Ovary (tissue), 9 donors: Measurements from ENCODE around the gene MKRN2. TPM values are rescaled to one million over a fixed set of nuclear protein-coding genes. Genes with fewer than 3 reads are reported as not detected.

ENCODE experiments used
- DNase-seq, 5 donors: peaks; one replicate each; pipeline ENCODE4 v3.0.0-alpha.2; 2019 to 2020
- H3K27ac ChIP-seq, 2 donors: fragments of 200-600 bp; one replicate each; pipeline versions ENCODE4 v1.5.1 to v1.8.0; 2019 to 2022
- H3K27me3 ChIP-seq: fragments of 200-600 bp; one replicate; pipeline ENCODE4 v1.8.0; 2022
- H3K36me3 ChIP-seq: fragments of 200-600 bp; sonication (generic); one replicate; pipeline ENCODE4 v1.5.1; 2019
- H3K4me1 ChIP-seq: one replicate; pipeline ENCODE4 v1.8.1; 2013; ENCODE audit warnings: mild to moderate bottlenecking, moderate library complexity; ENCODE audit not compliant: insufficient read depth
- H3K4me3 ChIP-seq: fragments of 200-600 bp; sonication (generic); one replicate; pipeline ENCODE4 v1.5.1; 2017
- H3K9me3 ChIP-seq, 2 donors: fragments of 200-600 bp in 1 of 2; sonication (generic) in 1 of 2; one replicate each; pipeline versions ENCODE4 v1.5.1 to v1.8.1; 2013 to 2019; ENCODE audit warnings: mild to moderate bottlenecking in 1 of 2, moderate library complexity in 1 of 2
- CTCF ChIP-seq, 3 donors: fragments of 450-650 bp in 2 of 3; fragments of 200-600 bp in 1 of 3; IDR thresholded peaks; one replicate each; pipeline versions ENCODE4 v1.5.1 to v1.8.0; 2016 to 2022; ENCODE audit warnings: antibody characterized with exemption in 3 of 3, mild to moderate bottlenecking in 1 of 3
- EP300 ChIP-seq: sonication (generic); formaldehyde crosslinking; IDR thresholded peaks from one replicate; pipeline ENCODE4 v1.6.1; 2017; ENCODE audit warnings: antibody characterized with exemption
- POLR2A ChIP-seq: fragments of 450-650 bp; IDR thresholded peaks from one replicate; pipeline ENCODE4 v1.6.1; 2017; ENCODE audit warnings: antibody characterized with exemption, mild to moderate bottlenecking, moderate library complexity
- WGBS, 3 donors: extraction: QIAGEN DNeasy Blood & Tissue Kit in 1 of 3; methylation state at CpG; one replicate each; pipeline versions ENCODE4 v1.1.5 to v1.1.7; 2013 to 2017; 5-methylcytosine and 5-hydroxymethylcytosine counted together
- intact Hi-C, 4 donors: fragments of 100-400 bp; cut with DNase I; formaldehyde crosslinking; loops; one replicate each; pipeline versions ENCODE4 v1.11.0 to v1.15.1; 2022 to 2023
- polyA plus RNA-seq, 2 donors: library from polyadenylated mRNA; stranded (reverse); fragments of 200-250 nt in 1 of 2; fragments of 350-450 nt in 1 of 2; fragmentation: Illumina TruSeq in 1 of 2; extraction: RNeasy Lipid Tissue Mini Kit (QIAGEN cat#74804) in 1 of 2; gene quantifications; one replicate each; pipeline ENCODE4 v1.2.3, GENCODE V29; 2013 to 2014
- total RNA-seq, 7 donors: library from RNA; depleted of rRNA in 2 of 7; stranded (reverse); fragments of >200 nt in 2 of 7; fragmentation: NEBNext Ultra II Directional in 3 of 7; extraction: Animal tissue kit (Norgen Biotek cat#: 25700) in 3 of 7; gene quantifications; one replicate each; pipeline versions ENCODE4 v1.1.0 to v1.2.4, GENCODE V29; 2016 to 2023
- donor health status: DM: no; HTN: no; CAD: no; lungs with moderate emphysema.
- donor health status: DM: no; HTN: no; CAD: no.
- donor health status: Bipolar disorder and iron deficiency.
- donor health status: DM: yes; HTN: yes; CAD: no.
- donor health status: DM: no; HTN: no; CAD: no.
- donor health status: DM: yes; HTN: yes; CAD: no.

The MKRN2 gene
- total and polyA plus RNA-seq, 9 donors = 23.8 to 42.3 (median 28.8) TPM

- WGBS, 3 donors = 85 to 90% (median 86%) methylated on average over 11 of the region's 11 CpGs
- intact Hi-C loops = no loop called here
- no peaks in the 10 kb centered on the region for H3K27me3 ChIP-seq
- no peak for DNase-seq
- TF ChIP-seq POLR2A (no peak), EP300 (no peak), CTCF (IDR thresholded peaks at IDR 0.05) (no peak)
- no peak overlapping the region for H3K27ac ChIP-seq
- no peaks in the 10 kb centered on the region for H3K9me3 ChIP-seq
- no peaks in the 10 kb centered on the region for H3K36me3 ChIP-seq
- no peaks in the 10 kb centered on the region for H3K4me1 ChIP-seq
- no peak overlapping the region for H3K4me3 ChIP-seq
These were observed 15.1 kb downstream of the MKRN2 start for GRCh38 chr3:12571986-12572385.

- no peak for TF ChIP-seq CTCF (IDR thresholded peaks at IDR 0.05)
- 91 to 95% (median 94%) methylated on average over 6 of the region's 6 CpGs for WGBS, 3 donors
- H3K4me3 ChIP-seq = no peak overlapping the region
- no peak overlapping the region for H3K27ac ChIP-seq
- no peaks in the 10 kb centered on the region for H3K27me3 ChIP-seq
- H3K36me3 ChIP-seq = no peaks in the 10 kb centered on the region
- no peak for DNase-seq
- no peaks in the 10 kb centered on the region for H3K9me3 ChIP-seq
- H3K4me1 ChIP-seq = no peaks in the 10 kb centered on the region
- intact Hi-C loops = no loop called here
These were observed 17.2 kb downstream of the MKRN2 start for GRCh38 chr3:12574131-12574530.

GRCh38 chr3:12574661-12575060, 17.8 kb downstream of the MKRN2 start:
- H3K36me3 ChIP-seq = no peaks in the 10 kb centered on the region
- intact Hi-C loops = no loop called here
- H3K4me3 ChIP-seq = no peak overlapping the region
- H3K27me3 ChIP-seq = no peaks in the 10 kb centered on the region
- no peaks in the 10 kb centered on the region for H3K9me3 ChIP-seq
- H3K4me1 ChIP-seq = no peaks in the 10 kb centered on the region
- H3K27ac ChIP-seq = no peak overlapping the region
- DNase-seq = no peak
- TF ChIP-seq EP300 (no peak), POLR2A (no peak), CTCF (IDR thresholded peaks at IDR 0.05) (no peak)
- WGBS, 3 donors = 48 to 61% (median 53%) methylated on average over 7 of the region's 7 CpGs

GRCh38 chr3:12577379-12577778, 20.5 kb downstream of the MKRN2 start:
- intact Hi-C loops = no loop called here
- DNase-seq = no peak
- H3K4me1 ChIP-seq = no peaks in the 10 kb centered on the region
- no peaks in the 10 kb centered on the region for H3K9me3 ChIP-seq
- H3K4me3 ChIP-seq = no peak overlapping the region
- H3K36me3 ChIP-seq = no peaks in the 10 kb centered on the region
- TF ChIP-seq CTCF (IDR thresholded peaks at IDR 0.05) = no peak
- no peak for TF ChIP-seq EP300
- TF ChIP-seq POLR2A = no peak
- WGBS, 3 donors = 91 to 94% (median 93%) methylated on average over 5 of the region's 5 CpGs
- no peak overlapping the region for H3K27ac ChIP-seq
- no peaks in the 10 kb centered on the region for H3K27me3 ChIP-seq

GRCh38 chr3:12578742-12579141, 21.9 kb downstream of the MKRN2 start:
- Histone ChIP-seq H3K36me3 (no peaks in the 10 kb centered on the region), H3K4me1 (no peaks in the 10 kb centered on the region), H3K9me3 (no peaks in the 10 kb centered on the region), H3K27ac (no peak overlapping the region), H3K27me3 (no peaks in the 10 kb centered on the region), H3K4me3 (no peak overlapping the region)
- WGBS, 3 donors = 88 to 97% (median 92%) methylated on average over 2 of the region's 2 CpGs
- intact Hi-C loops = no loop called here
- no peak for TF ChIP-seq EP300
- no peak for TF ChIP-seq POLR2A
- TF ChIP-seq CTCF (IDR thresholded peaks at IDR 0.05) = no peak
- no peak for DNase-seq
